GM12892 (cell line): ENCODE data around the gene MANSC4.

Experiments used
- POLR2A ChIP-seq: IDR thresholded peaks from 2 replicates; pipeline ENCODE4 v1.6.1; 2011; ENCODE audit warnings: low read depth, low read length, control low read depth
- POLR2AphosphoS5 ChIP-seq: IDR thresholded peaks from 2 replicates; pipeline ENCODE4 v1.6.1; 2011; ENCODE audit warnings: low read depth, low read length, control low read depth
- TAF1 ChIP-seq: IDR thresholded peaks from 2 replicates; pipeline ENCODE4 v1.6.1; 2011; ENCODE audit warnings: low read depth, mild to moderate bottlenecking, control low read depth, low read length, borderline replicate concordance

DNA sequence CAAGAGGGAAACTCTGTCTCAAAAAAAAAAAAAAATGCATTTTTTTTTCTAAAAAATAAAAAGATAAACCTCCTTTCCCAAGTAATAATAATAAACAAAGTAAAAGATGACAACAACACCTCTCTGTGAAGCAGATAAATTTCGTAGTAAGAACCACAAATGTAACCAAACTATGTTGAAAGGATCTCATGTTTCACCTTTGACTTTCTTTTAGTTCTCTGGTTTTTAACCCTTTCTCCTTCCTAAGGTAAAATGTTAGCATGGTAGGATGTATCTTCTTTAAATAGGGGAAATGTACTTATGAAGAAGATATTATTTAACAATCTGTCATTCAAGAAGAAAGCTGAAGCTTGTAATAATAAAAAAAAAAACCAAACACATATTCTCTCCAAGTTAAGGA lies 1.8 kb downstream of the MANSC4 start:
- no peak for TF ChIP-seq POLR2A
- TF ChIP-seq POLR2AphosphoS5: no peak
- TF ChIP-seq TAF1: no peak
